ENCODE results near the gene BAZ1B. TPM values are rescaled to one million over a fixed set of nuclear protein-coding genes. Genes with fewer than 3 reads are reported as not detected.
"Not testable (repeated sequence)": the region's sequence is repeated elsewhere in the genome, so short reads cannot be mapped to it uniquely, and the experiment has no call there.

BAZ1B gene
- total and polyA plus RNA-seq, 8 donors: 51.7 to 84.8 (median 72.8) TPM

DNA sequence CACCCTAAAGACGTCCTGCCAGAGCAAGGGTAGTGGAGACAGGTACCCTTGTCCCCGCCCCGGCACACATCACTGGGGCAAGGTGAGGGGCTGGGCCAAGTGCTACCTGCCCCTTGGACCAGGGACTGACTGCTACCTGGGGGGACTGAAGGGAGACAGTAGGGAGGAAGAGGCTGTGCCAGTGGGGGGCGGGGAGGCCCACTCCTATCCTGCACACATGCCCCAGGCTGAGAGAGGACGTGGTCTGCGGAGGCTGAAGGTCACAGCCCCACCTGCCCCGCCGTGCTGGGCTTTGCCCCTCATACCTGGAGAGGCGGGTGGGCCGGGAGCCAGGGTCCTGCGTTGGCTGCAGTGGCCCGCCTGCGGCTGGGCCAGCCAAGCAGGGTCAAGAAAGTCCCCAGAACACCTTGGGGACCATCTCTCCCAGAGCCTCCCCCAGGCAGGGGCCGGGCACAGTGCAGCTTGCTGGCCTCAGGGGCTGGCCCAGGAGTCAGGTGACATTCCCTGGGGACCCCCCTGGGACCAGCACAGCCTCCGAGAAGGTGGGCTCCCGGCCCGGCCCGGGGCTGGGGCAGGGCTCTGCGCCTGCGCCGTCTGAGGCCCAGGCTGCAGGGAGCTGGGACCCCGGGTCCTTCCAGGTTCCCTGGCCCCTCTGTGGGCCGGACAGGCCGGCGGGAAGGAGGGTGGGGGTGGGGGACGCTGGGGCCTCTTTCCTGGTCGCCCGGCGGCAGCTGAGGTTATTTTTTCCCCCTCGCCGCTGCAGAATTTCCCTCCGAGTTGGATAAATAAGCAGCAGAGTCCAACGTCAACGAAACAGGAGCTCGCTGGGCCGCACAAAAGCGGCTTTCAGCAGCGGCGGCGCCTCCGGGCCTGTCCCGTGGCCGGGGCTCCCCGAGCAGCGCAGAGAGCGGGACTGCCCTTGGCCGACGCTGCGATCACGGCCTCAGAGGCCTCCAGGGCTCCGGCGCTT is 98.3 kb downstream of the BAZ1B start:
- peaks cover 0 to 5% of the 10 kb centered on the region in 2 donors for H3K4me1 ChIP-seq
- peak; percentile 80 for ATAC-seq
- no peak overlapping the region for H3K27ac ChIP-seq
- no peaks in the 10 kb centered on the region for H3K36me3 ChIP-seq
- H3K27me3 ChIP-seq: peaks cover 0 to 27% of the 10 kb centered on the region in 2 donors
- TF ChIP-seq, protein P1, sequence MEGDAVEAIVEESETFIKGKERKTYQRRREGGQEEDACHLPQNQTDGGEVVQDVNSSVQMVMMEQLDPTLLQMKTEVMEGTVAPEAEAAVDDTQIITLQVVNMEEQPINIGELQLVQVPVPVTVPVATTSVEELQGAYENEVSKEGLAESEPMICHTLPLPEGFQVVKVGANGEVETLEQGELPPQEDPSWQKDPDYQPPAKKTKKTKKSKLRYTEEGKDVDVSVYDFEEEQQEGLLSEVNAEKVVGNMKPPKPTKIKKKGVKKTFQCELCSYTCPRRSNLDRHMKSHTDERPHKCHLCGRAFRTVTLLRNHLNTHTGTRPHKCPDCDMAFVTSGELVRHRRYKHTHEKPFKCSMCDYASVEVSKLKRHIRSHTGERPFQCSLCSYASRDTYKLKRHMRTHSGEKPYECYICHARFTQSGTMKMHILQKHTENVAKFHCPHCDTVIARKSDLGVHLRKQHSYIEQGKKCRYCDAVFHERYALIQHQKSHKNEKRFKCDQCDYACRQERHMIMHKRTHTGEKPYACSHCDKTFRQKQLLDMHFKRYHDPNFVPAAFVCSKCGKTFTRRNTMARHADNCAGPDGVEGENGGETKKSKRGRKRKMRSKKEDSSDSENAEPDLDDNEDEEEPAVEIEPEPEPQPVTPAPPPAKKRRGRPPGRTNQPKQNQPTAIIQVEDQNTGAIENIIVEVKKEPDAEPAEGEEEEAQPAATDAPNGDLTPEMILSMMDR (IDR thresholded peaks at IDR 0.05): no peak
- H3K9me3 ChIP-seq: no peaks in the 10 kb centered on the region
- peak overlapping the region in 1 of 2 donors; percentile 17 for H3K4me3 ChIP-seq
- DNase-seq: peak in 1 of 4 donors; percentile 49
- intact Hi-C loops (cut with DNase I): no loop called here

DNA sequence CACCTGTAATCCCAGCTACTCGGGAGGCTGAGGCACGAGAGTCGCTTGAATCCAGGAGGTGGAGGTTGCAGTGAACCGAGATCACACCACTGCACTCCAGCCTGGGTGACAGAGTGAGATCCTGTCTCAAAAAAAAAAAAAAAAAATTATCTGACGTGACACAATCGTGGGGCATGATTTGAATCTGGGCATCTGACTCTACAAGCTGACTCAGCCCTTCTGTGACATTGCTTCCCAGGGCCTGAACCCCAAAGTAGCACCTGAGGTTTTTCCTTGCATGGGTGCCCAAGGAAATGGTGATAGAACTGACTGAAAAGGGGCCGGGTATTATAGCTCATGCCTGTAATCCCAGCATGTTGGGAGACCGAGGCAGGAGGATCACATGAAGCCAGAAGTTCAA is 101.5 kb downstream of the BAZ1B start:
- H3K9me3 ChIP-seq; ATAC-seq; H3K27ac ChIP-seq; H3K4me3 ChIP-seq; H3K4me1 ChIP-seq; intact Hi-C loops (cut with DNase I); DNase-seq; H3K36me3 ChIP-seq: not testable (repeated sequence)
- peaks cover 0 to 22% of the 10 kb centered on the region in 2 donors for H3K27me3 ChIP-seq

DNA sequence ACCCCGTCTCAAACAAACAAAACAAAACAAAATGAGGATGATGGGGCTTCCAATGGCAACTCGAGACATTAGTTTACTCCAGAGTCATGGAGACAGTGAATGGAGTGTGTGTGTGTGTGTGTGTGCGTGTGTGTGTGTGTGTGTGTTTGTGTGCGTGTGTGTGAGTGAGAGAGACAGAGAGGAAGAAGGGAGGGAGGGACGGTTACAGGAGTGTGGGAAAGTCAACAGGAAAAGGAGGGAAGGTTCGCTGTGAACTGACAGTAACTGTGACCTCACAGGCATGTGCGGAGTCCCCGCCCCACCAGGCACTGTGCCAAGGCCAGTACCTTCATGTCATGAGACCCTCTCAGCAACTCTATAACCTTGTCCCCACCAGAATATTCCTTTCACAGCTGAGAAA is 102.1 kb downstream of the BAZ1B start:
- H3K9me3 ChIP-seq; H3K4me1 ChIP-seq; H3K27ac ChIP-seq; H3K4me3 ChIP-seq; intact Hi-C loops (cut with DNase I); H3K36me3 ChIP-seq: not testable (repeated sequence)
- peaks cover 0 to 19% of the 10 kb centered on the region in 2 donors for H3K27me3 ChIP-seq
- ATAC-seq (peak; percentile 11), DNase-seq (peak in 1 of 4 donors; percentile 58)

DNA sequence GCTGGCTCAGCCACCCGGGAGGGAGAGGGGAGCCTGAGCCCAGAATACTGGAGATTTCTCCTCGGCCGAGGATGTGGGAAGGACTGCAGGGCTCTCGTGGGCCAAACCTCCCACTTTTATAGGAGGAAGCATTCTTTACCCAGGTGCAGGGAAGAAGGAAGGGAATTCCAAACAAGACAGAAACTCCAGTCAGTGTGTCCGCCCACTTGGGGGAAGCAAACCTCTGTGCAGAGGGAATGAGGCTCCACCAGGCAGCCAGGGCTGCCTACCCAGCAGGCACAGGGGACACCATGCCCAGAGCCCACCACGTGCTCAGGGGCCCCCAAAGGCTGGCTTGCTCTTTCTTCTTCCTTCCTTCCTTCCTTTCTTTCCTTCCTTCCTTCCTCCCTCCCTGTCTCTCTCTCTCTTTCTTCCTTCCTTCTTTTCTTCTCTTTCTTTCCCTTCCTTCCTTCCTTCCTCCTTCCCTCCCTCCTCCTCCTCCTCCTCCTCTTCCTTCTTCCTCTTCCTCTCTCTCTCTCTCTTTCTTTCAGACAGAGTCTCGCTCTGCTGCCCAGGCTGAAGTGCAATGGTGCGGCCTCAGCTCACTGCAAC is 103.9 kb downstream of the BAZ1B start:
- Histone ChIP-seq H3K9me3 (no peaks in the 10 kb centered on the region), H3K27me3 (peaks cover 0 to under 1% of the 10 kb centered on the region in 2 donors), H3K4me1 (no peaks in the 10 kb centered on the region), H3K36me3 (no peaks in the 10 kb centered on the region), H3K4me3 (no peak overlapping the region), H3K27ac (no peak overlapping the region)
- DNase-seq: no peak
- intact Hi-C loops (cut with DNase I): no loop called here
- TF ChIP-seq, protein P1 (IDR thresholded peaks at IDR 0.05): no peak
- ATAC-seq: no peak

DNA sequence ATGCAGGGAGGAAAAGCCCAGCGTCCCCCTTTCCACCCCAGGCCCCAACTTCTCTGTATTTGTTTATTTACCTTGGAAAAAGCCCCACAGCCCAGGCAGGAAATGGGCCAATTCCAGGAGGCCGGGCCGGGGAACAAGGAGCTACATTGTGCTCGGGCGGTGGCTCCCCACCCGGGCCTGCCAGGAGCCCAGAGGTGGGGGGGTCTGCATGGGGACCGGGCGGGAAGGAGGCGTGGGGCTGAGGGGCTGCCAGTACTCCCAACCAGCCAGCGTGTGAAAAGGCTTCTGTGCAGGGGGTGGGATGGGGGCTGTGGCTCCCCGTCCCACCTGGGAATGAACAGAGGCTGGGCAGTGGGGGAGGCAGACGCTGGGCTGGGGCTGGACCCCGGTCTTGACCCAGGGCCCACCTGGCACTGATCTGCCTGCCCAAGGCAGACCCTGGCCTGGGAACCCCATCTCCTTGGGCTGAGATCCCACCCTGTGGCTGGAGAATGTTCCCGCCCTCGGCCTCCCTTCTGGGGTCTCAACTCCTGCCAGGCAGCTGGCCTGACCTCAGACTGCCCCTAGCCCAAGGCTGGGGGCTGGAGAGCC is 111.5 kb downstream of the BAZ1B start:
- ATAC-seq; intact Hi-C loops (cut with DNase I); H3K27me3 ChIP-seq; H3K4me3 ChIP-seq; H3K36me3 ChIP-seq; H3K9me3 ChIP-seq; H3K27ac ChIP-seq; H3K4me1 ChIP-seq: not testable (repeated sequence)
- DNase-seq: peak in 1 of 4 donors; percentile 36

DNA sequence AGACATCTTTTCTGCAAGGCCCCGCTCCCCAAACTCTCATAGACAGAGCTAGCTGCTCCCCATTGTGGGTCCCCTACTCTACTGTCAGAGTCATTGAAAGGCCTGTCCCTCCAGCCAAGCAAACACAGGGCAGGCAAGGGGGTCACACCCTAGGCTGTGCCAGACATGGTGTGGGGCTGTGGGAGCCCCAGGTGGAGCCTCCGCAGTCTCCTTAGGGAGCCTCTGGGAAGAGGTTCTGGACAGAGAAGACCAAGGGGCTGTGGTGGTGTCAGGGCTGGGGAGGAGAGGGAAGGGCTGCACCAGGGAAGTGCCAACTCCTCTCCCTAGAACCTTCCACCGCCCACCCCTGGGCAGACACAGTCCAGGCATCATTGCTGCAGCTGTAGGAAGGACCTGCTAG is 117.2 kb downstream of the BAZ1B start:
- H3K4me3 ChIP-seq; ATAC-seq; H3K4me1 ChIP-seq; H3K36me3 ChIP-seq; H3K27ac ChIP-seq; DNase-seq; H3K9me3 ChIP-seq; intact Hi-C loops (cut with DNase I); H3K27me3 ChIP-seq: not testable (repeated sequence)

DNA sequence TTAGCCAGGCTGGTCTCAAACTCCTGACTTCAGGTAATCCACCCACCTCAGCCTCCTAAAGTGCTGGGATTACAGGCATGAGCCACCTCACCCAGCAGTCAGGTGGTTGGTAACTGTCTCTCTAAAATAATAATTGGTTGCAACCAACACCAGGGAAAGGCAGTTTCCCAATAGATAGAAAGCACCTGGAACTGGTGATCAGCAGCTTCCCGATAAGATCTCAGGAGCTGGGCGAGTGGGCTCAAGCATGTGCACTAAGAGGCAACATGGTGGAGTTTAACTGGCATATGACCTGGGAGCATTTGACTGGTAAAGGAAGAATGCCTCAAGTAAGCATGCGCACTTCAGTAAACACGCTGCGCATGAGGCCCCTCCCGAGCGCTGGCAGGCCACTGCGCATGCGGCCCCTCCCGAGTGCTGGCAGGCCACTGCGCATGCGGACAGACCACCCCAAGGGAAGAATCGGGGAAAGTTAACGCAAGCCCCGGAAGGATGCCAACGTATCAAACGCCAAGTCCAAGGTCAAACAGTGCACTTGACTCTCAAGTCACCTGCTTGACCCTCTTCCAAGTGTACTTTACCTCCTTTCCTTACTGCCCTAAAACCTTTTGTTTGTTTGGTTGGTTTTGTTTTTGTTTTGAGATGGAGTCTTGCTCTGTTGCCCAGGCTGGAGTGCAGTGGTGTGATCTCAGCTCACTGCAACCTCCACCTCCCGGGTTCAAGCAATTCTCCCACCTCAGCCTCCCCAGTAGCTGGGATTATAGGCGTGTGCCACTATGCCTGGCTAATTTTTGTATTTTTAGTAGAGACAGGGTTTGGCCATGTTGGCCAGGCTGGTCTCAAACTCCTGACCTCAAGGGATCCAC is 122.7 kb downstream of the BAZ1B start:
- intact Hi-C loops (cut with DNase I); H3K4me1 ChIP-seq; H3K27me3 ChIP-seq; H3K27ac ChIP-seq; H3K36me3 ChIP-seq; H3K9me3 ChIP-seq: not testable (repeated sequence)
- H3K4me3 ChIP-seq: peak overlapping the region in 1 of 2 donors; percentile 21
- DNase-seq (peak; percentile 61 to 92 (median 82)), ATAC-seq (peak; percentile 92)

Measured in left lung (tissue), 10 donors.